Upper lobe of left lung (tissue), 6 donors: Measurements from ENCODE around the gene RAB11A. TPM values are rescaled to one million over a fixed set of nuclear protein-coding genes. Genes with fewer than 3 reads are reported as not detected.

Experiments
- ATAC-seq, 2 donors: fragments of 200-7000 bp; cut with Tn5 transposase; one replicate each; pipeline ENCODE4 v1.9.1; 2022; ENCODE audit warnings: mild to moderate bottlenecking in 2 of 2, moderate library complexity in 2 of 2; ENCODE audit not compliant: low FRiP score in 2 of 2
- DNase-seq, 2 donors: peaks; one replicate each; pipeline ENCODE4 v3.0.0-alpha.2; 2019 to 2020
- H3K27ac ChIP-seq, 4 donors: fragments of 200-600 bp; sonication (generic); one replicate each; pipeline ENCODE4 v1.5.1; 2016 to 2019
- H3K27me3 ChIP-seq, 4 donors: fragments of 200-600 bp; sonication (generic); one replicate each; pipeline ENCODE4 v1.5.1; 2017 to 2019
- H3K36me3 ChIP-seq, 4 donors: fragments of 200-600 bp; sonication (generic); one replicate each; pipeline ENCODE4 v1.5.1; 2016 to 2019
- H3K4me1 ChIP-seq, 4 donors: fragments of 200-600 bp; sonication (generic); one replicate each; pipeline ENCODE4 v1.5.1; 2018 to 2019
- H3K4me3 ChIP-seq, 4 donors: fragments of 200-600 bp; sonication (generic); one replicate each; pipeline ENCODE4 v1.5.1; 2017 to 2019; ENCODE audit warnings: mild to moderate bottlenecking in 2 of 4, moderate library complexity in 1 of 4
- H3K9me3 ChIP-seq, 4 donors: fragments of 200-600 bp; sonication (generic); one replicate each; pipeline ENCODE4 v1.5.1; 2018 to 2019
- EP300 ChIP-seq, 4 donors: sonication (generic); formaldehyde crosslinking; IDR thresholded peaks; one replicate each; pipeline ENCODE4 v1.5.1; 2017; ENCODE audit warnings: antibody characterized with exemption in 4 of 4, control low read depth in 2 of 4
- POLR2A ChIP-seq, 4 donors: fragments of 450-650 bp; IDR thresholded peaks; one replicate each; pipeline ENCODE4 v1.5.1; 2016 to 2017; ENCODE audit warnings: antibody characterized with exemption in 4 of 4, mild to moderate bottlenecking in 2 of 4
- POLR2AphosphoS5 ChIP-seq, 2 donors: sonication (generic); formaldehyde crosslinking; IDR thresholded peaks; one replicate each; pipeline ENCODE4 v1.5.1; 2017; ENCODE audit warnings: antibody characterized with exemption in 2 of 2
- WGBS, 2 donors: methylation state at CpG; one replicate each; pipeline ENCODE4 v1.1.5; 2017 to 2018; 5-methylcytosine and 5-hydroxymethylcytosine counted together
- total RNA-seq, 6 donors: library from RNA; depleted of rRNA in 4 of 6; stranded (reverse); fragments of >200 nt in 4 of 6; gene quantifications; one replicate each; pipeline versions ENCODE4 v1.1.0 to v1.2.1, GENCODE V29; 2016 to 2021
- TF ChIP-seq, protein P1 (sequence below), 6 experiments: fragments of 450-650 bp in 4 of 6; fragments of 200-600 bp in 2 of 6; sonication (generic) in 2 of 6; IDR thresholded peaks; one replicate each; pipeline ENCODE4 v1.5.1; 2016 to 2019; ENCODE audit warnings: antibody characterized with exemption in 6 of 6
- donor health status: DM: no; HTN: no; CAD: no; lungs with moderate emphysema.
- donor health status: DM: no; HTN: yes; CAD: no; lungs with severe emphysema.

The RAB11A gene
- total RNA-seq, 6 donors from 2014 or later: 15.7 to 205 (median 144) TPM

DNA sequence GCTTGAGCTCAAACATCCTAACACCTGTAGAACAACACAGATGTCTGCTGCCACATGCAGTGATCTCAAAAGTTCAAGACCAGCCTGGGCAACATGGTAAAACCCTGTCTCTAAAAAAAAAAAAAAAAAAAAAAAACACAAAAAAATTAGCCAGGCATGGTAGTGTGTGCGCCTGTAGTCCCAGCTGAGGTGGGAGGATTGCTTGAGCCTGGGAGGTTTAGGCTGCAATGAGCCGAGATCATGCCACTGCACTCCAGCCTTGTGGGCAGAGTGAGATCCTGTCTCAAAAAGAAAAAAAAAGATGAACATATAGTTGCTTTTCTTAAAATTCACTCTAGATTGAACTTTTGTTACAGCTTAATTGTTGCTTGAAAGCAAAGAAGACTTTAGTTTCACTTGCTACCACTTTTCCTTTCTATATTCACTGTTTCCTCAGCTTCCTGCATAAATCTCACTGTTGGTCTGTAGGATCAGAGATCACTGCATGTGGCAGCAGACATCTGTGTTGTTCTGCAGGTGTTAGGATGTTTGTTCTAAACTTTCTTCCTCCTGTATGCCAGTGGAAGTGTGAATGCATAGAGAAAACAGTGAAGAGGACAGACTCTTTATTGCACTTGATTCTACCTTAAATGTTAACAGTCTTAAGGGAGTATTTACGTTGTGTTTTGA, 12.6 kb downstream of the RAB11A start:
- peaks cover 18 to 93% (median 52%) of the 10 kb centered on the region in 4 donors for H3K36me3 ChIP-seq
- H3K27ac ChIP-seq: no peak overlapping the region
- 76 to 83% methylated on average over 3 of the region's 3 CpGs for WGBS, 2 donors
- ATAC-seq: no peak
- no peaks in the 10 kb centered on the region for H3K27me3 ChIP-seq
- H3K9me3 ChIP-seq: no peaks in the 10 kb centered on the region
- peaks cover 12 to 25% (median 18%) of the 10 kb centered on the region in 4 donors for H3K4me1 ChIP-seq
- H3K4me3 ChIP-seq: no peak overlapping the region
- DNase-seq: no peak
- TF ChIP-seq, protein P1, sequence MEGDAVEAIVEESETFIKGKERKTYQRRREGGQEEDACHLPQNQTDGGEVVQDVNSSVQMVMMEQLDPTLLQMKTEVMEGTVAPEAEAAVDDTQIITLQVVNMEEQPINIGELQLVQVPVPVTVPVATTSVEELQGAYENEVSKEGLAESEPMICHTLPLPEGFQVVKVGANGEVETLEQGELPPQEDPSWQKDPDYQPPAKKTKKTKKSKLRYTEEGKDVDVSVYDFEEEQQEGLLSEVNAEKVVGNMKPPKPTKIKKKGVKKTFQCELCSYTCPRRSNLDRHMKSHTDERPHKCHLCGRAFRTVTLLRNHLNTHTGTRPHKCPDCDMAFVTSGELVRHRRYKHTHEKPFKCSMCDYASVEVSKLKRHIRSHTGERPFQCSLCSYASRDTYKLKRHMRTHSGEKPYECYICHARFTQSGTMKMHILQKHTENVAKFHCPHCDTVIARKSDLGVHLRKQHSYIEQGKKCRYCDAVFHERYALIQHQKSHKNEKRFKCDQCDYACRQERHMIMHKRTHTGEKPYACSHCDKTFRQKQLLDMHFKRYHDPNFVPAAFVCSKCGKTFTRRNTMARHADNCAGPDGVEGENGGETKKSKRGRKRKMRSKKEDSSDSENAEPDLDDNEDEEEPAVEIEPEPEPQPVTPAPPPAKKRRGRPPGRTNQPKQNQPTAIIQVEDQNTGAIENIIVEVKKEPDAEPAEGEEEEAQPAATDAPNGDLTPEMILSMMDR (IDR thresholded peaks at IDR 0.05): no peak
- no peak for TF ChIP-seq POLR2A (IDR thresholded peaks at IDR 0.05)
- TF ChIP-seq EP300 (IDR thresholded peaks at IDR 0.05): no peak
- no peak for TF ChIP-seq POLR2AphosphoS5 (IDR thresholded peaks at IDR 0.05)

DNA sequence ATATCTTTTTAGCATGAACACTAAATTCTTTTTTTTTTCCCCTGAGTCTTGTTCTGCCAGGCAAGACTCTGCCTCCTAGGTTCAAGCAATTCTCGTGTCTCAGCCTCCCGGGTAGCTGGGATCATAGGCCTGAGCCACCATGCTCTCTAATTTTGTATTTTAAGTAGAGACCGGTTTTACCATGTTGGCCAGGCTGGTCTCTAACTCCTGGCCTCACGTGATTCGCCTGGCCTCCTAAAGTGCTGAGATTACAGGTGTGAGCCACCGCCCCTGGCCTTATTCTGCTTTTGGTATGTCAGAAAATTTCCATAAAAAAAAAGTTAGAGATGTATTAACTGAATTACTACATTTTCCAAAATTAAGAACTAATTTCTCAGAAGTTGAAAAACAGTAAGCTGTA, 14.3 kb downstream of the RAB11A start:
- no peak for DNase-seq
- 90 to 92% methylated on average over 6 of the region's 6 CpGs for WGBS, 2 donors
- TF ChIP-seq POLR2A (IDR thresholded peaks at IDR 0.05): no peak
- no peak for TF ChIP-seq EP300 (IDR thresholded peaks at IDR 0.05)
- no peak for TF ChIP-seq POLR2AphosphoS5 (IDR thresholded peaks at IDR 0.05)
- TF ChIP-seq, protein P1 (IDR thresholded peaks at IDR 0.05): no peak
- no peak overlapping the region for H3K4me3 ChIP-seq
- peaks cover 6 to 93% (median 48%) of the 10 kb centered on the region in 4 donors for H3K36me3 ChIP-seq
- H3K27ac ChIP-seq: no peak overlapping the region
- no peak for ATAC-seq
- peaks cover 12 to 28% (median 17%) of the 10 kb centered on the region in 4 donors for H3K4me1 ChIP-seq
- H3K9me3 ChIP-seq: no peaks in the 10 kb centered on the region
- no peaks in the 10 kb centered on the region for H3K27me3 ChIP-seq

DNA sequence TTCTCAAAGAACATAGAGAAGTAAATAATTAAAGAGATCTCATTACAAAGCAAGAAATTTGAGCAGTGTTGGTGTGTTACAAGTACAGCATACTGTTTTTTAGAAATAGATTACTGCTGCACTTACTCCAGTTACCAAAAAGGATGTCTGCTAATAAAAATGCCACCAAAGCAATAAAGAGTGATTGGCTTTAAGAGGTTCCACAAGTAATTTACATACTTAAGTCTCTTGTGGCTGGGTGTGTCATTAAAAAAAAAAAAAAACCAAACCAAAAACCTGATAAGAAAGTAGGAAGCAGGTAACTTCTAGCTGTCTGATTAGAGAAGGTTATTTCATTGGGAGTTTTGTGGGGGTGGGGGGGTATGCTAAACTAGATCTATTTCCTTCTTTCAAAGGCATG, 15.2 kb downstream of the RAB11A start:
- H3K9me3 ChIP-seq: no peaks in the 10 kb centered on the region
- H3K4me1 ChIP-seq: peaks cover 12 to 33% (median 19%) of the 10 kb centered on the region in 4 donors
- peaks cover 5 to 93% (median 41%) of the 10 kb centered on the region in 4 donors for H3K36me3 ChIP-seq
- no peaks in the 10 kb centered on the region for H3K27me3 ChIP-seq
- DNase-seq (no peak), ATAC-seq (no peak)
- TF ChIP-seq POLR2A (IDR thresholded peaks at IDR 0.05): no peak
- TF ChIP-seq POLR2AphosphoS5 (IDR thresholded peaks at IDR 0.05): no peak
- TF ChIP-seq, protein P1 (IDR thresholded peaks at IDR 0.05): no peak
- TF ChIP-seq EP300 (IDR thresholded peaks at IDR 0.05): no peak
- no peak overlapping the region for H3K4me3 ChIP-seq
- no peak overlapping the region for H3K27ac ChIP-seq

DNA sequence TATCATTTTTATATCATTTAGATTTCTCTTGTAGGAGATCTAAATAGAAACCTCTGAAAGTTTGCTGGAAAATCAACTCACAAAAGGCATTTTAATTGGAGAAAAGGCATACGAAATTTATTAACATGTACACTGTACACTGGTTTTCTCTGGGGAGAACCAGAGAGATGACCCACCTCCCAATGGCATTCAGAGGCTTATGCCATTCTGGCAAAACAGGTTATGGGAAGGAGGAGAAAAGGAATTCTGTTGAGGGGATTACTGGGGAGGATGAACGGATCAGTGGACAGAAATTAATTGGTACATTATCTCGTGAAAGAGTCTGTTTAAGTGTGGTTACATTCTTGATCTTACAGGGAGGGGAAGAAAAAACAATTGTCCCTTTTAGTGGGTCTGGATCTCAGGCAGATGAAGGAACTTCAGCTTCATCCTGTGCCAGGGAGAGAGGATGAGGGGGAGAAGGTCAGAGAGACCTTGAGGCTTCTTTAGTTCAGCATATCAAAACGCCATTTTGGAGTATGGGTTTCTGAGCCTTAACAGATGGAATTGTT, 16.5 kb downstream of the RAB11A start:
- Histone ChIP-seq H3K9me3 (no peaks in the 10 kb centered on the region), H3K4me3 (no peak overlapping the region), H3K4me1 (peaks cover 12 to 33% (median 19%) of the 10 kb centered on the region in 4 donors), H3K27me3 (no peaks in the 10 kb centered on the region), H3K36me3 (peaks cover 3 to 87% (median 34%) of the 10 kb centered on the region in 4 donors), H3K27ac (no peak overlapping the region)
- TF ChIP-seq EP300 (IDR thresholded peaks at IDR 0.05) (no peak), POLR2AphosphoS5 (IDR thresholded peaks at IDR 0.05) (no peak), POLR2A (IDR thresholded peaks at IDR 0.05) (no peak)
- TF ChIP-seq, protein P1 (IDR thresholded peaks at IDR 0.05): no peak
- ATAC-seq (no peak), DNase-seq (no peak)
- 75 to 83% methylated on average over 4 of the region's 4 CpGs for WGBS, 2 donors
